Cardiac fibroblast (primary cell): ENCODE measurements around the gene CLDN9.

ENCODE experiments used
- DNase-seq, 2 donors: peaks; one replicate each; pipeline versions ENCODE4 v3.0.0 to v3.0.0-alpha.2; 2010; ENCODE audit warnings: low read depth in 2 of 2
- H3K4me3 ChIP-seq, 2 donors: replicated peaks in 1 of 2; 1 replicate in 1 of 2; 2 replicates in 1 of 2; pipeline ENCODE4 v1.5.1; 2011; ENCODE audit warnings: low read depth in 2 of 2, low read length in 2 of 2, mild to moderate bottlenecking in 2 of 2, moderate library complexity in 1 of 2
- TF ChIP-seq, protein P1 (sequence below): IDR thresholded peaks from one replicate; pipeline ENCODE4 v1.5.1; 2011; ENCODE audit warnings: low read depth, mild to moderate bottlenecking, low read length, inconsistent platforms

CLDN9 gene

DNA sequence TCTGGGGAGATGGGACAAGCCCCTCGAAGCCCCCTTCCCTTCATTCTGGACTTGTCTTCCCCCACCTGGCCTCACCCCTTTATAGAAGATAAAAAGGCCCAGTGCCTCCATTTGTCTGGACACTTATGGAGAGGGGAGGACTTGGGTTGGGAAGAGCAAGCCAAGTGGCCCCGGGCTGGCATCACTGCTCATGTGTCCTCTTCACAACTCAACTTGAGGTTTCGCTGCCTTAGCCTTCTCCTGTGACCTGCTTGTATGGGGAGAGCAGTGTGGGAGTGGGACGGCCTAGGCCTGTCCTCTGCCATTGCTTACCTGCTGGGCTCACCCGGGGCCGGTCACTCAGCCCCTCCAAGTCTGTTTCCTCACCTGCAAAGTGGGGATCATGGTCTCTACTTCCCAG, 42.2 kb upstream of the CLDN9 start:
- peak overlapping the region in 1 of 2 donors; percentile 62 for H3K4me3 ChIP-seq
- TF ChIP-seq, protein P1, sequence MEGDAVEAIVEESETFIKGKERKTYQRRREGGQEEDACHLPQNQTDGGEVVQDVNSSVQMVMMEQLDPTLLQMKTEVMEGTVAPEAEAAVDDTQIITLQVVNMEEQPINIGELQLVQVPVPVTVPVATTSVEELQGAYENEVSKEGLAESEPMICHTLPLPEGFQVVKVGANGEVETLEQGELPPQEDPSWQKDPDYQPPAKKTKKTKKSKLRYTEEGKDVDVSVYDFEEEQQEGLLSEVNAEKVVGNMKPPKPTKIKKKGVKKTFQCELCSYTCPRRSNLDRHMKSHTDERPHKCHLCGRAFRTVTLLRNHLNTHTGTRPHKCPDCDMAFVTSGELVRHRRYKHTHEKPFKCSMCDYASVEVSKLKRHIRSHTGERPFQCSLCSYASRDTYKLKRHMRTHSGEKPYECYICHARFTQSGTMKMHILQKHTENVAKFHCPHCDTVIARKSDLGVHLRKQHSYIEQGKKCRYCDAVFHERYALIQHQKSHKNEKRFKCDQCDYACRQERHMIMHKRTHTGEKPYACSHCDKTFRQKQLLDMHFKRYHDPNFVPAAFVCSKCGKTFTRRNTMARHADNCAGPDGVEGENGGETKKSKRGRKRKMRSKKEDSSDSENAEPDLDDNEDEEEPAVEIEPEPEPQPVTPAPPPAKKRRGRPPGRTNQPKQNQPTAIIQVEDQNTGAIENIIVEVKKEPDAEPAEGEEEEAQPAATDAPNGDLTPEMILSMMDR = no peak

DNA sequence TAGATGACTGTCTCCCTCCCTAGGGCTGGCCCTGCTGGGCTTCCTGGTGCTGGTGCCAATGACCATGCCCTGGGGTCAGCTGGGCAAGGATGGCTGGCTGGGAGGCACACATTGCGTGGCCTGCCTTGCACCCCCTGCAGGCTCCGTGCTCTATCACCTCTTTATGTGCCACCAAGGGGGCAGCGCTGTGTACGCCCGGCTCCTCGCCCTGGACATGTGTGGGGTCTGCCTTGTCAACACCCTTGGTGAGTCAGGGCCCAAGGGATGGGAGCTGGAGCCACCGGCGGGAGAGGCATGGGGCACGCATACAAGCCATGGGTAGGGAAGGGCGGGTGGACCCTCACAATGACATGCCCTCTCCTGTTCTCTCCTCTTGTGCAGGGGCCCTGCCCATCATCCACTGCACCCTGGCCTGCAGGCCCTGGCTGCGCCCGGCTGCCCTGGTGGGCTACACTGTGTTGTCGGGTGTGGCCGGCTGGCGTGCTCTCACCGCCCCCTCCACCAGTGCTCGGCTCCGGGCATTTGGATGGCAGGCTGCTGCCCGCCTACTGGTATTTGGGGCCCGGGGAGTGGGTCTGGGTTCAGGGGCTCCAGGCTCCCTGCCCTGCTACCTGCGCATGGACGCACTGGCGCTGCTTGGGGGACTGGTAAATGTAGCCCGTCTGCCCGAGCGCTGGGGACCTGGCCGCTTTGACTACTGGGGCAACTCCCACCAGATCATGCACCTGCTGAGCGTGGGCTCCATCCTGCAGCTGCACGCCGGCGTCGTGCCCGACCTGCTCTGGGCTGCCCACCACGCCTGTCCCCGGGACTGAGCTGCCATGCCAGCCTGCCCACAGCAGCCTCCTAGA, 41.4 kb upstream of the CLDN9 start:
- H3K4me3 ChIP-seq = no peak overlapping the region
- TF ChIP-seq, protein P1 = no peak
- no peak for DNase-seq

More for the DNA sequence above, 42.2 kb upstream of the CLDN9 start:
- DNase-seq = no peak

DNA sequence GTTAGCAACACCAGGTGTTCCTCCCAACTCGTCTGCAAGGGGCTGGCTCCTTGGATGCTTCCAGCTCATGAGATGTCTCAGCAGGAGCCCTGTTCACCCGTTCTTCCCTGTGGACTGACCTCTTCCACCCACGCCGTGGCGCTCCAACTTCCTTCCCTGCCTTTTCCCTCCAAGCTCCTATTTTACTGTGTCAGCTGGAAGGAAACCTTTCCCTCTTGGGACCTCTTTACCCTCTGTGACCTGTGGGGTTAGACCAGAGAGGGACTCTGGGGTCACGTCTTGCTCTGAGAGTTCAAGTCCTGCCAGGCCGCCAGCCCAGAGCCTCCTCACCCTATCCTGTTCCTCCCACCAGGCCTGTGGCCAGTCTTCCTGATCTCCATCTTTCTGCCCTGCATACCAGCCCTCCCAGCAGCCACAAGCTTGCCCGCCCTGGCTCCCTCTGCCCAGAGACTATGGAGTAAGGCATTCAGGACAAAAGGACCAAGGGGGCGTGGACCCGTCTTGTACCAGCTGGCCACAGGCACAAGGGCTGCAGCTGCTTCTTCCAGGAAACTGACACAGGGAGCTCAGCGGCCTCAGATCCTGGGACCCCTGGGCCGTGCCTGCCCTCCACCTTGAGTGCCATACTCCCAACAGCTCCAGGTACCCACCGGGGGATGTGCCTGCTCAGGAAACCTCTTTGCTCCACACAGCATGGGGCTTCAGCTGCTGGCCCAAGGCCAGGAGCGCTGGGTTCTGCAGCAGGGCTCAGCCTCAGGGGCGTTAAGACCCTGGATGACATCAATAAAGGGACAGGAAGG, 40.5 kb upstream of the CLDN9 start:
- TF ChIP-seq, protein P1 = no peak
- no peak for DNase-seq
- H3K4me3 ChIP-seq = no peak overlapping the region

DNA sequence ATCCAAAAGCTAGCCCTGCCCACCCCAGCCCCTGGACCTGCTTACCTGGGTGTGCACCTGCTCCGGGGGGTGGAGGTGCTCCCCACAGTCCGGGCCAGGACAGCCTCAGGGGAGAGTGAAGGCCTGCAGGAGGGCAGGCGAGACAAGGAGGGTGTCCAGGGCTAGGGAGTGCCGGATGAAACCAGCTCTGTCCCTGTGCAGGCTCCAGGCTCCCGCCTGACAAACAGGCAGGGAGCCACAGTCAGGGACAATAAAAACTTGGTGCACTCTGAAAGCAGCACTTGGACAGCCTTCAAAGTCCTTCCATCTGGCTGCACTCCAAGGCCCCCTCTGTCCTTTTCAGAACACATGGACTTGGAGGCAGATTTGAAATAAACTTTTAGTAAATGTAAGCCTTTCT, 39.6 kb upstream of the CLDN9 start:
- DNase-seq = no peak
- no peak overlapping the region for H3K4me3 ChIP-seq
- TF ChIP-seq, protein P1 = no peak

DNA sequence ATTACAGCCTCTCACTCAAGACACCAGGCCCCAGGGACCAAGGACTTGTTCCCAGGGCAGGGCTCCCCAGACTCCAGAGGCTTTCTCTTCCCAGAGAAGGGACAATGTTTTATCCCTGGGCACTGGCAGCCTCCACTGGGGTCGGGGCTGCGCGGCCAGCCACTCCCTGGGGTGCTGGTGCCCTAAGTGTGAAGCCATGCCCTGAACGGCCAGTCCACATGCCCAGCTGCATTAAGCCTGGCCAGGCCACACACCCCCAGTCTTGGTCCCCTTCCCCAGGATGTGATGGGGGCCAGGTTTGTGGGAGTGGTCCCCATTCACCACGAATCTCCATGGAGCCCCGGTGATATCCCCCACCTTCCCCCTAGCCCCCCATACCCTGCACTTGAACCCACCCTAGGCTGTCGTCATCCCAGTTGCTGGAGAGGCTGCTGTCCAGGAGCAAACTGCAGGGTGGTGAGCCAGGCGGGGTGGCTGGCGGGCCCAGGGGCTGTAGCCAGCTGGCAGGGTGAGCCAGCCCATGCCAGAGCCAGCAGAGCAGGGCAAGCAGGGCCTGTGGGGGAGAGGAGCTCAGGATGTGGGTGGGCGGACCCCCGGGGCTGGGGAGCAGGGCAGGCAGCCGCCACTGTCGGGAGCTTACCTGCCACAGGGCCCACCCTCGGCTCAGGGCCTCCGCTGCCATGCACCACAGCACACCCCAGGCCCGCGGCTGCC, 39.0 kb upstream of the CLDN9 start:
- DNase-seq = no peak
- no peak overlapping the region for H3K4me3 ChIP-seq
- TF ChIP-seq, protein P1 = no peak

GRCh38 chr16:2974319-2975056, 38.2 kb upstream of the CLDN9 start:
- H3K4me3 ChIP-seq = no peak overlapping the region
- TF ChIP-seq, protein P1 = no peak
- no peak for DNase-seq
